K562 (cell line): ENCODE measurements around the gene PARP4.

Source experiments
- MAZ ChIP-seq, 2 experiments: fragments of 450-650 bp in 1 of 2; sonication (generic) in 1 of 2; formaldehyde crosslinking; IDR thresholded peaks in 1 of 2; conservative IDR thresholded peaks in 1 of 2; 2 replicates each; pipeline versions ENCODE4 v1.4.0 to v1.5.0; 2020; ENCODE audit warnings: mild to moderate bottlenecking in 1 of 2, missing genetic modification reagents in 1 of 2
- POLR2AphosphoS5 ChIP-seq: IDR thresholded peaks from 2 replicates; pipeline ENCODE4 v1.6.1; 2011; ENCODE audit warnings: mild to moderate bottlenecking, low read depth, low read length, moderate library complexity; ENCODE audit not compliant: control insufficient read depth, insufficient read depth
- PREB ChIP-seq: sonication (generic); formaldehyde crosslinking; IDR thresholded peaks from 2 replicates; pipeline ENCODE4 v1.8.1; 2023; ENCODE audit warnings: mild to moderate bottlenecking, missing genetic modification reagents
- ZNF121 ChIP-seq: sonication (generic); formaldehyde crosslinking; conservative IDR thresholded peaks from 2 replicates; pipeline ENCODE4 v1.8.0; 2022; ENCODE audit warnings: missing genetic modification reagents
- ZNF445 ChIP-seq: fragments of 250-450 bp; sonication (Bioruptor Pico); IDR thresholded peaks from 2 replicates; pipeline ENCODE4 v1.4.0; 2020; ENCODE audit warnings: low read depth, mild to moderate bottlenecking, moderate library complexity

GRCh38 chr13:24392972-24393371 lies 119.6 kb downstream of the PARP4 start:
- TF ChIP-seq MAZ (CRISPR knock-in tag; conservative IDR thresholded peaks at IDR 0.05 in 1 of 2, IDR thresholded peaks at IDR 0.05 in 1 of 2) (no peak), PREB (no peak), ZNF445 (CRISPR knock-in tag) (no peak), ZNF121 (CRISPR knock-in tag) (no peak), POLR2AphosphoS5 (no peak)
